Stimulated activated CD8-positive, alpha-beta memory T cell treated with anti-CD3 and anti-CD28 coated beads, Interleukin-7, amount 100 ng/mL, for 4 hours (primary cell): ENCODE data around the gene FAM50A.
A peak's percentile ranks its signal among the peaks of the same experiment; 100 is the strongest.

ENCODE experiments used
- DNase-seq, 2 donors: peaks; one replicate each; pipeline ENCODE4 v3.0.0-alpha.2; 2020; ENCODE audit warnings: low read depth in 2 of 2

The FAM50A gene

DNA sequence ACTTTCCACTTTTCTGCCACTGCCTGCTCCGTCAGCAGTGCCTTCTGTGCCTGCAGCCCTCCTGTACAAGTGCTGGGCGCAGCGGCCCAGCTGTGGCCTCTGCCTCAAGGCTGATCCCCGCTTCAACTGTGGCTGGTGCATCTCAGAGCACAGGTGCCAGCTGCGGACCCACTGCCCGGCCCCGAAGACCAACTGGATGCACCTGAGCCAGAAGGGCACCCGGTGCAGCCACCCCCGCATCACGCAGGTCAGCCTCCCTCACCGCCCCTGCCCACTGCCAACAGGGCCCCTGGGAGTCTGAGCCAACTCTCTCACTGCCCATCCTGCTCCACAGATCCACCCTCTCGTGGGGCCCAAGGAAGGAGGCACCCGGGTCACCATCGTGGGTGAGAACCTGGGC, 21.7 kb downstream of the FAM50A start:
- no peak for DNase-seq

DNA sequence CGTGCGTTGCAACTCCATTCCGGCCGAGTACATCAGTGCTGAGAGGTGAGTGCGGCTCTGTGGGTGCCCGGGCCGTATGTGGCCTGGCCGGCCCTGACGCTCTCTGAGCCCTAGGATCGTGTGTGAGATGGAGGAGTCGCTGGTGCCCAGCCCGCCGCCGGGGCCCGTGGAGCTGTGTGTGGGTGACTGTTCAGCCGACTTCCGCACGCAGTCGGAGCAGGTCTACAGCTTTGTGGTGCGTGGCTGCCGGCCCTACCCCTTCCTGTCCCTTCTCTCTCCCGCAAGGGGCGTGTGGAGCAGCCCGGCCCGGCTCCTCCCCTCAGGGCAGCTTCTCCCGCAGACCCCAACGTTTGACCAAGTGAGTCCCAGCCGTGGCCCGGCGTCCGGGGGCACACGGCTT, 22.1 kb downstream of the FAM50A start:
- DNase-seq = no peak

- DNase-seq = no peak
These were observed 23.0 kb downstream of the FAM50A start for GRCh38 chrX:154466907-154467306.

- no peak for DNase-seq
These were observed 23.6 kb downstream of the FAM50A start for GRCh38 chrX:154467556-154467955.

- DNase-seq = no peak
These were observed 24.3 kb downstream of the FAM50A start for GRCh38 chrX:154468217-154468616.

DNA sequence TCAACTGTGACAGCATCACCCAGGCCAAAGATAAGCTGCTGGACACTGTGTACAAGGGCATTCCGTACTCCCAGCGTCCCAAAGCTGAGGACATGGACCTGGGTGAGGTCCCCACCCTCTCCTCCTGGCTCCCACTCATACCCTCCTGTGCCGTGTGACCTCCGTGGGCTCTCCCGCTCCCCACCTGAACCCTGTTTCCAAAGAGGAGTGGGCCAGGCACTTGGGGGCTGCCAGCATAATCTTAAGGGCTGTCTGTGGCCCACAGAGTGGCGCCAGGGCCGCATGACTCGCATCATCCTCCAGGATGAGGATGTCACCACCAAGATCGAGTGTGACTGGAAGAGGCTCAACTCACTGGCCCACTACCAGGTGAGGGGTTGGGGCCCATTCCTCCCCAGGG, 25.2 kb downstream of the FAM50A start:
- DNase-seq = no peak

DNA sequence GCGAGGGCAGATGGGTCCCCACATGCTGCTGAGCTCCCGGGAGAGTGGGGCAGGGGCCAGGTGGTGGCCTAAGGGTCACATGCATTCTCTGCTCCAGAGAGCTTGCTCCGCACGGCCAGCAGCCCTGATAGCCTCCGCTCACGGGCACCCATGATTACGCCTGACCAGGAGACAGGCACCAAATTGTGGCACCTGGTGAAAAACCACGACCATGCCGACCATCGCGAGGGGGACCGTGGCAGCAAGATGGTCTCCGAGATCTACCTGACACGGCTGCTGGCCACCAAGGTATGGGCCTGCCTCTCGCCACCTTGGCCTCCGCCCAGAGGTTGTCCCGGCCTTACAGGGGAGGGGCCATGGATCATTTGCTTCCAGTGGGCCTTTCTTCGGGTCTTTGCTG, 25.9 kb downstream of the FAM50A start:
- no peak for DNase-seq

- no peak for DNase-seq
These were observed 26.5 kb downstream of the FAM50A start for GRCh38 chrX:154470434-154470833.

DNA sequence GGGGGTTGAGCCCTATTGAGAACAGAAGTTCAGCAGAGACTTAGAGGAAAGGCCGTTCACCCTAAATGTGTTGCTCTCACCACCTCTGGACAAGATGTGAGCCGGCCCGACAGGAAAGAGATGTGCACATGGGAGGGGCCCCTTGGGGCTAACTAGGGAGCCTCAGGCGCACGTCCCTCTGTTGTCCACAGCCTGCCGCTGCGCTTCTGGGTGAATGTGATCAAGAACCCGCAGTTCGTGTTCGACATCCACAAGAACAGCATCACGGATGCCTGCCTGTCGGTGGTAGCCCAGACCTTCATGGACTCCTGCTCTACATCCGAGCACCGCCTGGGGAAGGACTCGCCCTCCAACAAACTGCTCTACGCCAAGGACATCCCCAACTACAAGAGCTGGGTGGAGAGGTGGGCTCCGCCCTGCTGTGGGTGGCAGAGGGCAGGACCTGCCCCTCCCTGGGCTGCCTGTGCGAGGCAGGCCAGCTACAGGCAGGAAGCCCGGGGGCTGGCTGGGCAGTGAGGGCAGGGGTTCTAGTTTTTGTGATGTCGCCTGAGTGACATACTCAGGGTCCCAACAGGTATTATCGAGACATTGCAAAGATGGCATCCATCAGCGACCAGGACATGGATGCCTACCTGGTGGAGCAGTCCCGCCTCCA, 27.1 kb downstream of the FAM50A start:
- no peak for DNase-seq

- no peak for DNase-seq
These were observed 28.1 kb downstream of the FAM50A start for GRCh38 chrX:154471839-154472684.

- DNase-seq = no peak
These were observed 29.0 kb downstream of the FAM50A start for GRCh38 chrX:154472685-154473632.

- no peak for DNase-seq
These were observed 29.7 kb downstream of the FAM50A start for GRCh38 chrX:154473683-154474082.

DNA sequence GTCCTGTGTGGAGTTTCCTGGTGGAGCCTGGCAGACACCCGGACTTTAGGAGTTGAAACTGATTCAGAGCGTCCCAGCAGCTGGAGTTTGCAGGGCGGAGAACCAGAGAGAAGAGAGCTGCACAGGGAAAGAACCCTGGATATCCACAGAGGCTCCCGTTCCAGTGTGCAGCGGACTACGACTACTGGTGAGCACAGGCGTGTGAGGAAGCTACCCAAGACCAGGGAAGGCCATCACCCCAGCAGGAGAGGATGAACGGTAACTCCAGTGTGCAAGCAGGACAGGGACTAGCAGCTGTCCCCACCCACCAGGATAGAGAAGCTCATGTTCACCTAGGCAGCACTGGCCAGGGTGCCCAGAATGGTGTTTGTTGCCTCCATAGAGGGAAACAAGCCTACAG, 32.9 kb downstream of the FAM50A start:
- DNase-seq = no peak

GRCh38 chrX:154477891-154478477, 34.0 kb downstream of the FAM50A start:
- DNase-seq = no peak

DNA sequence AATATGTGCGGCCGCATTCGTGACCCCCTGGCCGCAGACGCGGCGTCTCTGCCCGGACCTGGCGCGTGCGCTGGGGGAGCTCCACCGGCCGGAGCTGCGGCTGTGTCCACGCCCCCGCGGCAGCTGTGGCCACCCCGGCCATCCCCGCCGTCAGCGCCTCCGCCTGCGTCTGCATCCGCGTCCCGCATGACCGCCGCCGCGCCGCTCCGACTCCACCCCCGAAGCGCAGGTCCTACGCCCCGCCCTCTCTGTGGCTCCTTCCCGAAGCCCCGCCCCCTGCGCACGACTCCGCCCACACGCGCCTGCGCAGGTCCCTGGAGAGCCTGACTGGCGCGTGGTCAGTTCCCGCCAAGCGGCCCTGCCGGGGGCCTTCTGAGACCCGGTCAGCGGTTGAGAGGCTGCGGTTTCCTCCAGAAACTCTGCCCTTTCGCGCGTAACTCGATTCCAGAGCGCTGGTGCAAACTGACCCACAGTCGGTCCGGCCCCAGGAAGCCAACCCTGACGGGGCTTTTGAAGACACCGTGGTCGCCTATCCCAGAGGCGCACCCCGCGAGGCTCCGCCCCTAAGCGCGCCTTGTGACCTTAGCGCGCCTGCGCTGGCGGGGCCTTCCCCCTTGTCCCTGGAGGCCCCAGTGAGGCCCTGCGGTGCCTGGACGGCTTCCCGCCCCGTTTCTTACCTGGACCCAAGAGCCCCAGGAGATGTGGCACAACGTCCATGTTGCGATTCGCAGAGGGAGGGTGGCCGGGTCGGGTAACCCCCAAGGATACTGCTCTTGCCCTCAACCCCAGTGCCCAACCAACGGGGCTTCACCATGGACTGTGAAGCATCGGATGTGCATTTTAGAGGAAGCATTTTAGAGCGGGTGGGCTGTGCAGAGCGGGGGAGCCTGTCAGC, 35.0 kb downstream of the FAM50A start, which contains the start of gene LAGE3:
LAGE3 (minus strand) TSS at position 554 of the 895 bp plus-strand sequence; CDS start at position 188, 366 bp downstream.
- DNase-seq = peak; percentile 82 to 87

- DNase-seq = no peak
These were observed 37.3 kb downstream of the FAM50A start for GRCh38 chrX:154481195-154481594.

GRCh38 chrX:154481911-154482601, 38.1 kb downstream of the FAM50A start:
- no peak for DNase-seq

- no peak for DNase-seq
These were observed 38.8 kb downstream of the FAM50A start for GRCh38 chrX:154482786-154483185.

DNA sequence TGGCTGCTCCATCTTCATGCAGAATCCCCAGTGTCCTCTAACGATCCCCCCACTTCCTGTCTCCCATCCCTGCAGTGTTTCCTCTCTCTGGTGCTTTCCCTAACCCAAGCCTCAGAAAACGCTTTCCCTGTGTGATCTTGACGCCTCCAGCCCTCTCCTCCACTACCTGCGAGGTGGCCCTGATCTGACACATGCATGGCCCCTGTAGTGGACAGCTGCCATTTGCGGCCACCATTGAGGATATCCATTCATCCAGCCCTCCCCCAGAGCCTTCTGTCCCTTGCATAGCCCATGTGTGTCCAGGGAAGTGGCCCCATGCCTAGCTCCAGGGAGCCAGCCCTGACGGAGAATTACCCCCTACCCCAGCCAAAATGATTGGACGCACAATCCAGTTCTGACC, 39.4 kb downstream of the FAM50A start:
- no peak for DNase-seq
